Measurements from ENCODE around the gene DAGLA.

- no peak for TF ChIP-seq POLR2A (IDR thresholded peaks at IDR 0.05)
- no peak for TF ChIP-seq CTCF (IDR thresholded peaks at IDR 0.05)
- no peak for TF ChIP-seq POLR2AphosphoS5 (IDR thresholded peaks at IDR 0.05)
Measured at GRCh38 chr11:61650781-61651571, 29.2 kb upstream of the DAGLA start.
